Right atrium auricular region (tissue), 2 donors: ENCODE results near the gene TSPAN10. TPM values are rescaled to one million over a fixed set of nuclear protein-coding genes. Genes with fewer than 3 reads are reported as not detected.

Experiments
- DNase-seq: peaks from one replicate; pipeline ENCODE4 v3.0.0-alpha.2; 2019; ENCODE audit warnings: low spot score
- H3K27ac ChIP-seq, 2 donors: fragments of 200-600 bp; sonication (generic); 1 replicate in 1 of 2; 2 replicates in 1 of 2; pipeline ENCODE4 v1.5.1; 2016 to 2019
- H3K27me3 ChIP-seq, 2 donors: fragments of 200-600 bp; sonication (generic); one replicate each; pipeline versions ENCODE4 v1.5.1 to v1.6.0; 2017 to 2019
- H3K36me3 ChIP-seq: fragments of 200-600 bp; sonication (generic); one replicate; pipeline ENCODE4 v1.5.1; 2016
- H3K4me1 ChIP-seq, 2 donors: fragments of 200-600 bp; sonication (generic); one replicate each; pipeline versions ENCODE4 v1.5.1 to v1.6.0; 2017 to 2019
- H3K4me3 ChIP-seq, 2 donors: fragments of 200-600 bp; sonication (generic); 1 replicate in 1 of 2; 2 replicates in 1 of 2; pipeline ENCODE4 v1.5.1; 2017 to 2019; ENCODE audit warnings: mild to moderate bottlenecking in 1 of 2, moderate library complexity in 1 of 2
- H3K9me3 ChIP-seq, 2 donors: fragments of 200-600 bp; sonication (generic); one replicate each; pipeline ENCODE4 v1.5.1; 2019
- CTCF ChIP-seq, 2 donors: fragments of 200-600 bp; sonication (generic); IDR thresholded peaks; one replicate each; pipeline ENCODE4 v1.5.1; 2019; ENCODE audit warnings: antibody characterized with exemption in 2 of 2
- total RNA-seq, 2 donors: library from RNA; depleted of rRNA; stranded (reverse); fragments of >200 nt; gene quantifications; one replicate each; pipeline ENCODE4 v1.1.0, GENCODE V29; 2016

TSPAN10 gene
- total RNA-seq, 2 donors from 2014 or later: not detected

GRCh38 chr17:81652906-81653771 lies 16.1 kb downstream of the TSPAN10 start:
- no peak for DNase-seq
- H3K4me1 ChIP-seq: no peaks in the 10 kb centered on the region
- no peaks in the 10 kb centered on the region for H3K36me3 ChIP-seq
- no peak overlapping the region for H3K4me3 ChIP-seq
- peaks cover 0 to 6% of the 10 kb centered on the region in 2 donors for H3K9me3 ChIP-seq
- peaks cover 4 to 8% of the 10 kb centered on the region in 2 donors for H3K27me3 ChIP-seq
- no peak overlapping the region for H3K27ac ChIP-seq
- no peak for TF ChIP-seq CTCF (IDR thresholded peaks at IDR 0.05)

GRCh38 chr17:81655378-81656117 lies 18.6 kb downstream of the TSPAN10 start:
- no peaks in the 10 kb centered on the region for H3K4me1 ChIP-seq

GRCh38 chr17:81656118-81656743 lies 19.2 kb downstream of the TSPAN10 start, which contains the start of gene PDE6G:
TSS of gene PDE6G (minus strand) at chr17:81656542. CDS start at chr17:81653305, 3,237 bp downstream.
- Histone ChIP-seq H3K4me3 (no peak within 1 kb of the TSS), H3K27me3 (no peaks in the 10 kb centered on the region), H3K4me1 (no peaks in the 10 kb centered on the region), H3K36me3 (no peaks in the 10 kb centered on the region), H3K27ac (no peak within 1 kb of the TSS), H3K9me3 (no peaks in the 10 kb centered on the region)
- DNase-seq: no peak
- no peak for TF ChIP-seq CTCF (IDR thresholded peaks at IDR 0.05)

More at GRCh38 chr17:81655378-81656117, 18.6 kb downstream of the TSPAN10 start:
- Histone ChIP-seq H3K36me3 (no peaks in the 10 kb centered on the region), H3K27ac (no peak overlapping the region), H3K27me3 (no peaks in the 10 kb centered on the region), H3K4me3 (no peak overlapping the region), H3K9me3 (no peaks in the 10 kb centered on the region)
- no peak for TF ChIP-seq CTCF (IDR thresholded peaks at IDR 0.05)
- DNase-seq: no peak

- Histone ChIP-seq H3K9me3 (no peaks in the 10 kb centered on the region), H3K4me3 (no peak overlapping the region), H3K27me3 (no peaks in the 10 kb centered on the region), H3K4me1 (no peaks in the 10 kb centered on the region), H3K27ac (no peak overlapping the region), H3K36me3 (no peaks in the 10 kb centered on the region)
- DNase-seq: no peak
- TF ChIP-seq CTCF (IDR thresholded peaks at IDR 0.05): no peak
These were observed 19.8 kb downstream of the TSPAN10 start for GRCh38 chr17:81656835-81657234.

GRCh38 chr17:81659038-81659437 lies 22.0 kb downstream of the TSPAN10 start:
- H3K27ac ChIP-seq: no peak overlapping the region
- H3K27me3 ChIP-seq: no peaks in the 10 kb centered on the region
- H3K36me3 ChIP-seq: no peaks in the 10 kb centered on the region
- no peaks in the 10 kb centered on the region for H3K9me3 ChIP-seq
- no peak for DNase-seq
- no peak for TF ChIP-seq CTCF (IDR thresholded peaks at IDR 0.05)
- no peak overlapping the region for H3K4me3 ChIP-seq
- no peaks in the 10 kb centered on the region for H3K4me1 ChIP-seq
